AG04449 (cell line): ENCODE results near the gene EIPR1.

Experiments used
- CTCF ChIA-PET: fragments of 350-600 bp; formaldehyde crosslinking; extraction: SDS; loops from one replicate; lab custom pipeline; 2021; ENCODE audit warnings: antibody characterized with exemption; lab: Yijun Ruan, JAX
- POLR2A ChIA-PET: fragments of 400-600, 350-600 bp; formaldehyde crosslinking; extraction: SDS; loops from one replicate; lab custom pipeline; 2020; ENCODE audit warnings: antibody characterized with exemption, inconsistent platforms; lab: Yijun Ruan, JAX
- DNase-seq: peaks from one replicate; pipeline ENCODE4 v3.0.0-alpha.2; 2010; ENCODE audit warnings: low read depth, low spot score
- H3K4me3 ChIP-seq: 2 replicates; pipeline ENCODE4 v1.5.1; 2011; ENCODE audit warnings: low read depth, mild to moderate bottlenecking, control low read depth, low read length
- TF ChIP-seq, protein P1 (sequence below): IDR thresholded peaks from one replicate; pipeline ENCODE4 v1.5.1; 2011; ENCODE audit warnings: mild to moderate bottlenecking, moderate library complexity, low read length, control low read depth, inconsistent platforms; ENCODE audit not compliant: insufficient read depth; ENCODE audit errors: missing control alignments

The EIPR1 gene

DNA sequence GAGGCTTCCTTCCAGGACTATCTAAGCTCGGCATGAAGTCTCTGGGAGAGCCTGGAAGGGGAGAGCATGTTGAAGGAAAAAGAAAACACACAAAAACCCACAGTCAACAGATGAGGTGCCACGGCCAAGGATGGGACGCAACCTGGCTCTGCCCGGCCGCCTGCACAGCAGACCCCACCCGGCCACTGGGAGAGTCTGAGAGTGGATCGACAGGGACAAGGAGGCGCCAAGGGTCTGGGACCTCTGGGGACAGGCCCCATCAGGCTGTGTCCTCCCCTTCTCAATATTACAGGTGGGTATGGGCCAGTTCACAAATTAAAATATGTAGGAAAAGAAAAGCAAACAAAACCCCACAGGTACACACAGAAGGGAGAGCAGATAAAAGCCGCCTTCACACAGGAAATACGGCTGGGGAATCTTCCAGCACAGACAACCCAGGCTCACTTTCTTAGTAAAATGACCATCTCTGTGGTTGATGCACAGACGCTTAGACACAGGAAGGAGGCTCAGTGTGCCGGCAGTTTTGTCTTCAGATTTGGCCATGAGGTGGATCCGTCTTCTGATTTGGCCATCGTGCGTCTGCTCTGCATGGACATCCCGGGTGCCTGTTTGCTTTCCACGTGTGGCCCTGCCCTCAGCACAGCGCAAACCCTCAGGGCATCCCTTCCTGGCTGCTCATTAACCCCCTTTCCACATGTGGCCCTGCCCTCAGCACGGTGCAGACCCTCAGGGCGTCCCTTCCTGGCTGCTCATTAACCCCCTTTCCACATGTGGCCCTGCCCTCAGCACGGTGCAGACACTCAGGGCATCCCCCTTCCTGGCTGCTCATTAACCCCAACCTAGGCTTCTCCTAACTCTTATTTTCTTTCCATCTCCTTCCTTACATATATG is 138.4 kb downstream of the EIPR1 start:
- TF ChIP-seq, protein P1, sequence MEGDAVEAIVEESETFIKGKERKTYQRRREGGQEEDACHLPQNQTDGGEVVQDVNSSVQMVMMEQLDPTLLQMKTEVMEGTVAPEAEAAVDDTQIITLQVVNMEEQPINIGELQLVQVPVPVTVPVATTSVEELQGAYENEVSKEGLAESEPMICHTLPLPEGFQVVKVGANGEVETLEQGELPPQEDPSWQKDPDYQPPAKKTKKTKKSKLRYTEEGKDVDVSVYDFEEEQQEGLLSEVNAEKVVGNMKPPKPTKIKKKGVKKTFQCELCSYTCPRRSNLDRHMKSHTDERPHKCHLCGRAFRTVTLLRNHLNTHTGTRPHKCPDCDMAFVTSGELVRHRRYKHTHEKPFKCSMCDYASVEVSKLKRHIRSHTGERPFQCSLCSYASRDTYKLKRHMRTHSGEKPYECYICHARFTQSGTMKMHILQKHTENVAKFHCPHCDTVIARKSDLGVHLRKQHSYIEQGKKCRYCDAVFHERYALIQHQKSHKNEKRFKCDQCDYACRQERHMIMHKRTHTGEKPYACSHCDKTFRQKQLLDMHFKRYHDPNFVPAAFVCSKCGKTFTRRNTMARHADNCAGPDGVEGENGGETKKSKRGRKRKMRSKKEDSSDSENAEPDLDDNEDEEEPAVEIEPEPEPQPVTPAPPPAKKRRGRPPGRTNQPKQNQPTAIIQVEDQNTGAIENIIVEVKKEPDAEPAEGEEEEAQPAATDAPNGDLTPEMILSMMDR: no peak
- DNase-seq: no peak
- H3K4me3 ChIP-seq: no peak overlapping the region
- POLR2A ChIA-PET: no interaction called here
- CTCF ChIA-PET: no interaction called here

DNA sequence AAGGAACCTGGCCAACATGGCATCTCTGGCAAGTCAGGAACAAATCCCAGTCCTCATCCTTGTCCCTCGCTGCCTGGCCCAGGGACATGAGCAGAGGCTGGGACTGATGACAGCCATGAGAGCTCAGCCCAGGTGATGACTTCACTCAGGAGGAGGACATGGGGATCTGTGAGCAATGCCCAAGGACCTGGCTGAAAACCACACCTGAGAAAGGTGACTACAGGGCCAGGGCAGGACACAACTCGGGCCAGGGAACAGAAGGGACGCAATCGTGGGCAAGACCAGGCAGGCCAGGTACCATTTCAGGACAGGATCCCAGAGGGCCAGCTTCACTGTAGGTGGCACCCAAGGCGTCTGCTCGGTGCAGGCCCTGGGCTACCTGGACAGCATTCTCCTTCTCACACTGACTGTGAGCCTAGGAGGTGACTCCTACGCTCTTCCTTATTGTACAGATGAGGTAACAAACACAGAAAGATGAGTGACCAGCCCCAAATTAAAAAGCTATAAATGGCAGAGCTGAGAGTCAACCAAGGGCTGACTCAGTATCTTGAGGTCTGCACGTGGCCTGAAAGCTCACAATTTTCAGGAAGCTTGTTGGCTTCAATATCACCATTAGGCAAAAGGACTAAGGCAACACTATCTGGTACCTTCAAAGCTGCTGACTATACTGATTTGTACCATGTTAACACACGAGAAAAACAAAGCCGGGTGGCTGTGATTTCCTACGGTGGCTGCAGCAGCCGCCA is 141.1 kb downstream of the EIPR1 start:
- no peak overlapping the region for H3K4me3 ChIP-seq
- POLR2A ChIA-PET: no interaction called here
- CTCF ChIA-PET: no interaction called here
- TF ChIP-seq, protein P1: no peak
- no peak for DNase-seq

DNA sequence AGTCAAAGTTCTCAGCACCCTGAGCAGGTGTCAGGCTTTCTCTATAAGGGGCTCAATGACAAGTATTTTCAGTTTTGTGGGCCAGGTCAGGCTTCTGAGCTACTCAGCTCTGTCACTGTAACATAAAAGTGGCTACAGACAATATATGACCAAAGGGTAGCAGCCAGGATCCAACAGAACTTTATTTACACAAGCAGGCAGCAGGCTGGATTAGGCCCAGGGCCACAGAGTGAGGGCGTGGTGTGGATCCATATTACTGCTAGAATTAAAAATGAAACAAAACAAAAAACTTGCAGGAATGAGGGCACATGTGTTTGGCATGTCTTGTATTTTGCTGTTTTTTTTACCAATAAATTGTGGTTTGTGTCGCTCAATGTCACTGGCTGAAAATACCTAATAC is 143.7 kb downstream of the EIPR1 start:
- ChIA-PET POLR2A (no interaction called here), CTCF (no interaction called here)
- DNase-seq: no peak
- TF ChIP-seq, protein P1: no peak
- H3K4me3 ChIP-seq: no peak overlapping the region

DNA sequence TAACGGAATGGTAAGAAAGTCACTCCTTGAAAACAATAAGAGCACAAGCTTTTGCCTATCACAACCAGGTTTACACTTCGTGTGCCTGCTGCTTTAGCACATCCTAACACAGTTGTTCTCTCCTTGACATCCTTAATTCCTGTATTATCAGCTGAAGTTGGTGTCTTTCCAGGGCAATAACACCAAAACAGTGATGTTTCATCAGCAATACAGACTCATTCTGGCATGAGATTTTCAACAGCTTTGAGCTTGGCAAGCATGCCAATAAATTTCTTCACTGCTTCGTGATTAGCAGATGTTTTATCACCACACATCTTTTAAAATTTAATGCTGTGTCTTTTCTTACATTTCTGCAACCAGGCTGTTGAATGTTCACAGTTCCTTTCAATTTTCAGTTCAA is 148.4 kb downstream of the EIPR1 start:
- CTCF ChIA-PET: no interaction called here
- no peak overlapping the region for H3K4me3 ChIP-seq
- POLR2A ChIA-PET: no interaction called here
- TF ChIP-seq, protein P1: no peak
- no peak for DNase-seq

DNA sequence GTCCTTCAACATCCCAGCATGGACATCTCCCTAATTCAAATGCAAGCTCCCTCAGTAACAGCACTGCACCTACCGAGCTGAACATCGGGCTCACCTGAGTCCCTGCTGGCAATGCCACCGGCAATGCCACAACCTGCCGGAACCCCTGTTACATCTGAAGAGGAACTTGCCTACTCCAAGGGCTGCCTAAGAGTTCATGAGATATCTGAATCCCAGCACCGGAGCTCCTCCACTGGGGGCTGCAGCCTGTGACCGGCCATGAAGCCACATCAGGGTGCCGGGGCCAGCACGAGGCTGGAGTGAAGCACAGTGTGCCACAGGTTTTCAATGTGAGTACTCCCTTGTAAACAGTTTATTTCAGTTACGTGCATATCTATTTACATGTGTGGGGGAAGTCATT is 152.9 kb downstream of the EIPR1 start:
- TF ChIP-seq, protein P1: no peak
- ChIA-PET CTCF (no interaction called here), POLR2A (no interaction called here)

DNA sequence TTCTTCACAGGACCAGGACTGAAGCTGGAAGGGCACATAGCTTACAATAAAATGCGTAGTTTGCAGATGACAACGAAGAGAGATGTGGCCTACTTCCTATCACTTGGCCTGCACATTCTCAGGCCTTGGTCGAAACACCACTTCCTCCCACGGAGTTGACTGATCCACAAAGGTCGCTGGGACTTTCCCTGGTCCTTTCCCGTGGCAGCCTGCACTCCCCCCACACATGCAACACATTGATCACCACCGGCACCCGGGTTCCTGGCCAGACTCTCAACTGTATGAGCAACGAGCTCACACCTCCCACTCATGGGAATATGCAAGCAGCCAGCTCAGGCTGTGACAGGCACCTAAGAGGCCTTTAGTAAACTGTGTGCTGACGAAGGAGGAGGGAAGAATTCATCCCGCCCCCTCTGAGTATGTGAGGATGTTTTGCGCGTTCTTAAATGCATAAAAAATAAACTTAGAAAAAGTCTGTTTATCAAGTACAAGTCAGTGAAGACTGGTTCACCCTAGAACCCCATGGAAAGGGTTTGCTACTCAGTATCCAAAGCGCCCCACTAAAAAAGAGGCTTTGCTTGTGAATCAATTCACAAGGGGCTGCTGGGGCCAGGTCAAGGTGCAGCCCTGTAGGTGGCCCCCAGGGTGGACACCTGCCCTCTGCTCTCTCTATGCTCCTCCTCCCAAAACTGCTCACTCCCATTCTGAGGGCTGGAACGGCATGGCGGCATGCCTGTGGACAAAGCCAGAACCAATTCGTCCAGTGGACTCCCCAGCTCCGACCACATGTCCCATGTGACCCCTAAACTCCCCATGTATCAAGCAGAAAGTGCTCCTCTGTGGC is 154.3 kb downstream of the EIPR1 start:
- TF ChIP-seq, protein P1: no peak
- DNase-seq: no peak
- ChIA-PET POLR2A (no interaction called here), CTCF (no interaction called here)
- no peak overlapping the region for H3K4me3 ChIP-seq

More for the DNA sequence above, 152.9 kb downstream of the EIPR1 start:
- no peak for DNase-seq
- H3K4me3 ChIP-seq: no peak overlapping the region
